K562 (cell line): ENCODE measurements around the gene HSDL1. TPM values are rescaled to one million over a fixed set of nuclear protein-coding genes. Genes with fewer than 3 reads are reported as not detected.

ENCODE experiments used
- ATAC-seq: fragments of 200-7000 bp; cut with Tn5 transposase; 3 replicates; pipeline ENCODE4 v1.9.1; 2020; ENCODE audit warnings: moderate library complexity
- BruUV-seq: library from RNA; stranded (reverse); fragments of 400-500 nt; replicated peaks from 2 replicates; lab custom pipeline; 2021; lab: Mats Ljungman, UMichigan
- CTCF ChIA-PET: fragments of 300-600 bp; formaldehyde crosslinking; extraction: SDS; loops from one replicate; lab custom pipeline; 2021; ENCODE audit warnings: low intra/inter-chr PET ratio; lab: Yijun Ruan, JAX
- POLR2A ChIA-PET: fragments of 300-600, 350-650 bp; sonication (Branson Sonifier 250); formaldehyde crosslinking; extraction: SDS; loops from one replicate; lab custom pipeline; 2021; ENCODE audit warnings: antibody characterized with exemption, inconsistent platforms; lab: Yijun Ruan, JAX
- DNase-seq, 4 experiments: peaks; one replicate each; pipeline versions ENCODE4 v3.0.0 to v3.0.0-alpha.2; 2011 to 2018; ENCODE audit warnings: low spot score in 3 of 4, mixed read lengths in 3 of 4; ENCODE audit errors: extremely low read depth in 1 of 4
- FAIRE-seq: peaks from 2 replicates; lab custom pipeline; 2011; peaks lifted over from hg19 to GRCh38; lab: Jason Lieb, UNC
- H2AFZ ChIP-seq: 2 replicates; pipeline ENCODE4 v1.6.0; 2011; ENCODE audit warnings: low read depth, low read length, control low read depth, inconsistent platforms
- H3K27ac ChIP-seq: fragments of 200-600 bp; 3 replicates; pipeline ENCODE4 v1.8.0; 2011; ENCODE audit warnings: low read depth, mild to moderate bottlenecking, control low read depth, inconsistent platforms, low read length, moderate library complexity, mixed read lengths; ENCODE audit errors: extremely low read depth
- H3K27me3 ChIP-seq, 2 experiments: fragments of 300-600 bp in 1 of 2; 2 replicates in 1 of 2; 3 replicates in 1 of 2; pipeline versions ENCODE4 v1.6.0 to v1.8.0; 2011; ENCODE audit warnings: inconsistent platforms in 2 of 2, low read length in 2 of 2, mild to moderate bottlenecking in 1 of 2, mixed read lengths in 1 of 2, moderate library complexity in 1 of 2; ENCODE audit not compliant: control insufficient read depth in 2 of 2, insufficient read depth in 2 of 2
- H3K36me3 ChIP-seq: fragments of 300-600 bp; 3 replicates; pipeline ENCODE4 v1.8.0; 2011; ENCODE audit warnings: mild to moderate bottlenecking, low read length, inconsistent platforms; ENCODE audit not compliant: control insufficient read depth, insufficient read depth
- H3K4me1 ChIP-seq, 2 experiments: fragments of 200-600 bp in 1 of 2; replicated peaks in 1 of 2; 2 replicates in 1 of 2; 3 replicates in 1 of 2; pipeline versions ENCODE4 v1.5.1 to v1.8.0; 2011; ENCODE audit warnings: inconsistent platforms in 2 of 2, low read length in 2 of 2, mild to moderate bottlenecking in 1 of 2, mixed read lengths in 1 of 2, moderate library complexity in 1 of 2; ENCODE audit not compliant: control insufficient read depth in 2 of 2, insufficient read depth in 2 of 2
- H3K4me2 ChIP-seq: 2 replicates; pipeline ENCODE4 v1.6.1; 2011; ENCODE audit warnings: low read length, control low read depth, inconsistent platforms, mixed read lengths; ENCODE audit not compliant: insufficient read depth
- H3K4me3 ChIP-seq: fragments of 200-600 bp; sonication (generic), shearing (Covaris generic); 2 replicates; pipeline ENCODE4 v1.5.1; 2016; ENCODE audit warnings: control low read depth, inconsistent platforms
- H3K79me2 ChIP-seq: fragments of 200-600 bp; 3 replicates; pipeline ENCODE4 v1.8.0; 2011; ENCODE audit warnings: low read length, inconsistent platforms; ENCODE audit not compliant: control insufficient read depth, insufficient read depth
- H3K9ac ChIP-seq, 2 experiments: 2 replicates each; pipeline versions ENCODE4 v1.6.0 to v1.6.1; 2011; ENCODE audit warnings: low read depth in 2 of 2, low read length in 2 of 2, control low read depth in 1 of 2, inconsistent platforms in 1 of 2, mild to moderate bottlenecking in 1 of 2, mixed read lengths in 1 of 2; ENCODE audit not compliant: insufficient read depth in 1 of 2
- H3K9me1 ChIP-seq: one replicate; pipeline ENCODE4 v1.6.0; 2011; ENCODE audit warnings: inconsistent platforms, mild to moderate bottlenecking, low read length, moderate library complexity; ENCODE audit not compliant: control insufficient read depth, insufficient read depth
- H3K9me3 ChIP-seq: replicated peaks from 2 replicates; pipeline ENCODE4 v1.5.1; 2011; ENCODE audit warnings: low read depth, low read length, inconsistent platforms; ENCODE audit not compliant: control insufficient read depth, insufficient read depth
- H4K20me1 ChIP-seq: replicated peaks from 2 replicates; pipeline ENCODE4 v1.6.1; 2011; ENCODE audit warnings: low read length, inconsistent platforms, mixed read lengths; ENCODE audit not compliant: control insufficient read depth, insufficient read depth
- ATF1 ChIP-seq, 2 experiments: fragments of 450-650 bp in 1 of 2; IDR thresholded peaks; 2 replicates each; pipeline ENCODE4 v1.6.1; 2016; ENCODE audit warnings: missing compliant biosample characterization in 1 of 2, missing genetic modification characterization in 1 of 2
- COPS2 ChIP-seq: fragments of 450-650 bp; conservative IDR thresholded peaks from 2 replicates; pipeline ENCODE4 v1.6.1; 2016; ENCODE audit warnings: mild to moderate bottlenecking, moderate library complexity
- ELK3 ChIP-seq: fragments of 450-650 bp; formaldehyde crosslinking; IDR thresholded peaks from 2 replicates; pipeline ENCODE4 v1.4.0; 2020; ENCODE audit warnings: mild to moderate bottlenecking
- ETV1 ChIP-seq: fragments of 450-650 bp; conservative IDR thresholded peaks from 2 replicates; pipeline ENCODE4 v1.6.1; 2016; ENCODE audit warnings: missing genetic modification characterization, control low read depth, low read depth, missing compliant biosample characterization
- HNRNPL ChIP-seq: fragments of 200-400 bp; formaldehyde crosslinking; IDR thresholded peaks from 2 replicates; pipeline ENCODE4 v1.6.1; 2017; ENCODE audit warnings: low read depth, mild to moderate bottlenecking, low read length
- ILF3 ChIP-seq: fragments of 450-650 bp; IDR thresholded peaks from 2 replicates; pipeline ENCODE4 v1.6.1; 2018; ENCODE audit warnings: antibody characterized with exemption, mild to moderate bottlenecking, moderate library complexity, borderline replicate concordance
- KDM5B ChIP-seq: fragments of 200-600 bp; sonication (generic); IDR thresholded peaks from 2 replicates; pipeline ENCODE4 v1.6.1; 2012; ENCODE audit warnings: low read depth, mild to moderate bottlenecking, moderate library complexity, low read length, control low read depth, inconsistent platforms; ENCODE audit not compliant: insufficient replicate concordance
- NFIX ChIP-seq: fragments of 250-450 bp; sonication (Bioruptor Pico); IDR thresholded peaks from 2 replicates; pipeline ENCODE4 v1.4.0; 2020; ENCODE audit warnings: low read depth, mild to moderate bottlenecking, moderate library complexity
- PKNOX1 ChIP-seq: fragments of 450-650 bp; IDR thresholded peaks from 2 replicates; pipeline ENCODE4 v1.6.1; 2016
- POLR3G ChIP-seq: IDR thresholded peaks from 2 replicates; pipeline ENCODE4 v1.6.1; 2011; ENCODE audit not compliant: insufficient read length, insufficient replicate concordance; ENCODE audit errors: extremely low read depth
- THRB ChIP-seq: fragments of 450-650 bp; formaldehyde crosslinking; conservative IDR thresholded peaks from 2 replicates; pipeline ENCODE4 v1.4.0; 2022; ENCODE audit warnings: mild to moderate bottlenecking, missing genetic modification characterization
- YY1 ChIP-seq, 3 experiments: IDR thresholded peaks; 2 replicates each; pipeline ENCODE4 v1.6.1; 2011; ENCODE audit warnings: low read length in 2 of 3, mild to moderate bottlenecking in 2 of 3, moderate library complexity in 2 of 3, borderline replicate concordance in 1 of 3, control low read depth in 1 of 3, low read depth in 1 of 3; ENCODE audit not compliant: insufficient read depth in 3 of 3, insufficient replicate concordance in 2 of 3, control insufficient read depth in 1 of 3, insufficient read length in 1 of 3; ENCODE audit errors: extremely low read depth in 1 of 3
- ZNF124 ChIP-seq: sonication (generic); formaldehyde crosslinking; IDR thresholded peaks from 2 replicates; pipeline ENCODE4 v1.8.1; 2022; ENCODE audit warnings: missing genetic modification reagents
- ZNF165 ChIP-seq: fragments of 250-450 bp; sonication (Bioruptor Pico); IDR thresholded peaks from 2 replicates; pipeline ENCODE4 v1.4.0; 2020; ENCODE audit warnings: borderline replicate concordance
- ZNF639 ChIP-seq, 2 experiments: fragments of 200-800 bp in 1 of 2; sonication (Bioruptor generic) in 1 of 2; sonication (generic) in 1 of 2; formaldehyde crosslinking in 1 of 2; IDR thresholded peaks in 1 of 2; conservative IDR thresholded peaks in 1 of 2; 2 replicates each; pipeline versions ENCODE4 v1.5.0 to v1.6.1; 2016 to 2020; ENCODE audit warnings: missing compliant biosample characterization in 1 of 2, missing genetic modification characterization in 1 of 2, missing genetic modification reagents in 1 of 2
- WGBS: fragments of 100-300 bp; shearing (Covaris generic); methylation state at CpG from one replicate; pipeline ENCODE4 v1.1.6; 2016; ENCODE audit warnings: low coverage, mixed read lengths; ENCODE audit not compliant: insufficient coverage; ENCODE audit errors: missing lambda C conversion rate; 5-methylcytosine and 5-hydroxymethylcytosine counted together
- in situ Hi-C: fragments of 300-500 bp; cut with MboI; formaldehyde crosslinking; loops from 4 replicates; pipeline ENCODE4 v1.15.0; 2018; ENCODE audit warnings: inconsistent platforms, mixed read lengths
- intact Hi-C: fragments of 100-400 bp; cut with micrococcal nuclease; formaldehyde crosslinking; loops from 2 replicates; pipeline ENCODE4 v1.14.2; 2022
- polyA plus RNA-seq, 8 experiments: library from polyadenylated mRNA; depleted of rRNA in 4 of 8; stranded (reverse) in 5 of 8; unstranded in 3 of 8; fragments of >200 nt; fragmentation: Nextera tagmentation in 2 of 8; fragmentation: Illumina TruSeq in 1 of 8; extraction: Ambion mirVana in 2 of 8; extraction: Trizol in 1 of 8; gene quantifications; 2 replicates each; pipeline versions ENCODE4 v1.2.1 to v1.2.3, GENCODE V29; 2011 to 2014; ENCODE audit warnings: inconsistent platforms in 1 of 8, missing spikeins in 1 of 8
- total RNA-seq, 7 experiments: library from RNA; depleted of rRNA in 6 of 7; stranded (reverse); fragments of >200 nt in 6 of 7; fragmentation: Illumina TruSeq in 2 of 7; extraction: Trizol in 2 of 7; gene quantifications; 2 replicates each; pipeline versions ENCODE4 v1.2.1 to v1.2.3, GENCODE V29; 2011 to 2021; ENCODE audit warnings: low replicate concordance in 1 of 7

The HSDL1 gene
- total and polyA plus RNA-seq, 9 of the 15 experiments (the other 6 are each of a cell fraction or from before 2014, with no cell fraction given) = 14.8 to 41.2 (median 27.7) TPM

GRCh38 chr16:84193480-84193879, 48.5 kb upstream of the HSDL1 start (continued):
- TF ChIP-seq YY1 (IDR thresholded peaks at IDR 0.05; ENCODE audit: borderline replicate concordance in 1 of 3, control insufficient read depth in 1 of 3, extremely low read depth in 1 of 3, insufficient read depth in 3 of 3, insufficient read length in 1 of 3, insufficient replicate concordance in 2 of 3, low read depth in 1 of 3, low read length in 2 of 3) (no peak), HNRNPL (no peak), ZNF124 (CRISPR knock-in tag) (no peak), KDM5B (no peak)

GRCh38 chr16:84191466-84191865, 46.5 kb upstream of the HSDL1 start:
- H2AFZ ChIP-seq = no peak overlapping the region
- in situ Hi-C loops = no loop called here
- FAIRE-seq (no peak), DNase-seq (no peak), ATAC-seq (no peak)
- no peaks in the 10 kb centered on the region for H3K36me3 ChIP-seq
- no peaks in the 10 kb centered on the region for H3K9me3 ChIP-seq
- H3K27me3 ChIP-seq = peaks cover 34 to 51% of the 10 kb centered on the region in 2 experiments; a peak in 4 of 5 replicates
- 31% methylated on average over 9 of the region's 16 CpGs for WGBS
- no peak overlapping the region for H3K4me3 ChIP-seq
- peaks cover 4% of the 10 kb centered on the region for H3K79me2 ChIP-seq
- H3K27ac ChIP-seq = no peak overlapping the region
- CTCF ChIA-PET = no interaction called here
- no peaks in the 10 kb centered on the region for H3K9me1 ChIP-seq
- POLR2A ChIA-PET = interaction anchor here (1.0 kb wide), 1 partner anchor 13 kb away, joined by 3 read pairs; no protein-coding TSS in a partner anchor
- H3K4me2 ChIP-seq = no peak overlapping the region
- no TSS peak for BruUV-seq
- intact Hi-C loops = no loop called here
- H3K9ac ChIP-seq = no peak overlapping the region
- H3K4me1 ChIP-seq = peaks cover 3 to 38% of the 10 kb centered on the region in 2 experiments; a peak in 4 of 5 replicates
- peaks cover 5% of the 10 kb centered on the region; the same call in 1 of the 2 replicates for H4K20me1 ChIP-seq
- TF ChIP-seq THRB = no peak
- no peak for TF ChIP-seq PKNOX1
- no peak for TF ChIP-seq POLR3G
- TF ChIP-seq ZNF165 = no peak
- no peak for TF ChIP-seq COPS2
- no peak for TF ChIP-seq ZNF639 (CRISPR knock-in tag; conservative IDR thresholded peaks at IDR 0.05 in 1 of 2, IDR thresholded peaks at IDR 0.05 in 1 of 2)
- TF ChIP-seq ILF3 = no peak
- TF ChIP-seq NFIX (CRISPR knock-in tag) = no peak
- no peak for TF ChIP-seq ELK3
- TF ChIP-seq ETV1 = no peak
- no peak for TF ChIP-seq ATF1 (CRISPR knock-in tag; IDR thresholded peaks at IDR 0.05)
- no peak for TF ChIP-seq ATF1 (tag; IDR thresholded peaks at IDR 0.05)
